Measurements from ENCODE around the gene PGS1.
"Not testable (repeated sequence)": the region's sequence is repeated elsewhere in the genome, so short reads cannot be mapped to it uniquely, and the experiment has no call there.

PGS1 gene

DNA sequence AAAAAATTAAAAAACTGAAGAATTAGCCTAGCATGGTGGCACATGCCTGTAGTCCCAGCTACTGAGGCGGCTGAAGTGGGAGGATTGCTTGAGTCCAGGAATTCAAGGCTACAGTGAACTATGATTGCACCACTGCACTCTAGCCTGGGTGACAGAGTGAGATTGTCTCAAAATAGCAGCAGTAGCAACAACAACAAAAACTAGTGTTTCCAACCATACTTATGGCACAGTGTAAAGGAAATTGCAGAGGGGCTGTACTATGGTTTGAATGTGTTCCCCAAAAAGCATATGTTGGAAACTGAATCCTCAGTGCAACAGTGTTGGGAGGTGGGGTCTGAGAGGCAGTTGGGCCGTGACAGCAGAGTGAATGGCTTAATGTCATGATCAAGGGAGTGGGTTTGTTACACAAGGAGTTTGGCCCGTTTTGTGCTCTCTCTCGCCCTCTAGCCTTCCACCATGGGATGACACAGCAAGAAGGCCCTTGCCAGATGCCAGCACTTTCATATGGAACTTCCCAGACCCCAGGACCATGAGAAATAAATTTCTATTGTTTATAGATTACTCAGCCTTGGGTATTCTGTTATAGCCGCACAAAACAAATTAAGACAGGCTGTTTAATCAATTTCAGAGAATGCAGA, 70.0 kb downstream of the PGS1 start:
- DNase-seq (ENCODE audit: low spot score) = no peak

DNA sequence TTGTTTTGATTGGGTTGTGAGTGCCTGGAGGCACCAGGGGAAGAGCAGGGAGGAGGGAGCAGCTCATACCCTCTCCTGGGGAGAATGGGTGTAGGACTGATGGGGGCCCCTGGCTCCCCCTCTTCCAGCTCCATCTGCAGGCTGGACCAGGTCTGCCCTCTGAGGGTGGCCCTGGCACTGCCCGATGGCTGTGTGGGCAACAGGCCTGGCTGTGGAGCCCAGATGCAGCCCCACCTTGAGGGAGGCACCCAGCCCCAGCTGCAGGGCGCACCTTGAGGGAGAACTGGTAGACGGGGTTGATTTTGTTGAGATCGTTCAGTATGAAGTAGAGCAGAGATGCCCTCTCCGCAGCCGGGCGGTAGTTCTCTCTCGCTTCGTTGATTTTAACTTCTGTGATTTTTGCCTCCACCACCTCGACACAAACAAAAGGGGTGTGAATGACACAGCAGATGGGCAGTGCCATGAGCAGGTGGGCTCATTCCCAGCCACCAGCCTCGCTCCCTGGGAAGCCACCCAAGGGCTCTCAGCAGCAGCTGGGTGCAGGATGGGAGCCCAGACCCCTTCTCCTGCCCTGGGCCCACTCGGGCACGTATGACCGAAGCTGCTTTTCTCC, 71.6 kb downstream of the PGS1 start:
- no peak for DNase-seq (ENCODE audit: low spot score)

DNA sequence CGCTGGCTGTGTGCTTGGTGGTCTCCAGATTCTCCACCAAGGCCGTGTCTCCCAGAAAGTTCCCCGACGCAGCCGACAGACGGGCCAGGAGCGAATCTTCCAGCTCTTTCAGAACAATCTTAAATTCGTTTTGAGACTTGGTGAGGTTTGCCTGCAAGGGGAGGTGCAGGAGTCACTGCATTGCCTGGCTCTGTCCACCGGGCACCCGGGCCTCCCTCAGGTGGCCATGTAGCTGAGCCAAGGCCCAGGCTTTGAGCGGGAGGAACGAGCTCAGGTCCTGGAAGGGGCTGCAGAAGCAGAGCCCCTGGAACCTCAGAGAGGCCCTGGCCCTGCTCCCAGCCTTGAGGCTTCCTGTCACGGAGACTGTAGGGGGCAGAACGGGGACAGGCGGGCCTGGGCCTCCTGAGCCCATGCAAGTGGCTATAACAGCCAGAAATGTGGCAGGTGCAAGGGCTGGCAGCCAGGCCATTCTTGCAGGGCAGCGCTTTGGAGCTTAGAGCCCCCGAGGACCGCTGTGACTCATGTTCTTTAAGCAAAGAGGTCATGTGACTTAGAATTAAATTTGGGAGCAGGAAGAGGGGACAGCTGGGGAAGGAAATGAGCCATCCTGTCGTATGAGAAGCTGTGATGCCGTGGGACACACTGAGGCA, 72.4 kb downstream of the PGS1 start:
- DNase-seq (ENCODE audit: low spot score) = no peak

DNA sequence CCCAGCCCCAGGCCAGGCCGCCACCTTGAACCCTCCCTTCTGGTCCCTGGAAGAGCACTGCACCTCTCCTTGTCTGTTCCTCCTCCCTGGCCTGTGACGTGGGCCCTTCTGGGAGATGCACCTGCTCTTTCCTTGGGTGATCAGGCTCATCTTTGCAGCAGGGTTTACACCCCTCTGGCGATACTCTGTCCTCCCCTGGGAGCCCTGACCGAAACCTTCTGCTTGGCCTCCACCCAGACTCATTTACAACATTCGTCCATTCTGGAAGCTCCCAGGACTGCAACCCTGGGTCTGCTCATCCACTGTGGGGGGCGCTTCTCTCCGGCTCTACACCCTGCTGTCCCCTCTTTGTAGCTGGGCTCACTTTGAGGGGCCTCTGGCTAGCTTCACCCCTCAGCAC, 73.3 kb downstream of the PGS1 start:
- no peak for DNase-seq (ENCODE audit: low spot score)

DNA sequence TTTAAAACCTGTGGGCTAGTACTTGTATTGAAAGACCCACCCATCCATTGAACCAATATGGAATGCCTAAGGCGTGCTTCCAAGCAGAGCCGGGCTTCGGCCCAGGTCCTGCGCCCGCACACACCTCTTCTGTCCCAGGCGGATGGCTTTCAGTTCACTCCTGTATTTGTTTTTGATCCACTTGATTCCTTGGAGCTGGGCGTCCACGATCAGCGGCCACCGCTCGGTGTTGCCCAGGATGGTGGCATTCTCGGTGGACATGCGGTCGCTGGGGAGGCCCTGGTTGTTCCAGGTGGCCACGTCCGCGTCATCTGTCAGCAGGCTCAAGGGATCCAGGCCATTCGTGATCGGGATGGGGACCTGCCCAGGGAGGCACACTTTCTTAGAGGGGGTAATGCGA, 75.9 kb downstream of the PGS1 start:
- no peak for DNase-seq (ENCODE audit: low spot score)

DNA sequence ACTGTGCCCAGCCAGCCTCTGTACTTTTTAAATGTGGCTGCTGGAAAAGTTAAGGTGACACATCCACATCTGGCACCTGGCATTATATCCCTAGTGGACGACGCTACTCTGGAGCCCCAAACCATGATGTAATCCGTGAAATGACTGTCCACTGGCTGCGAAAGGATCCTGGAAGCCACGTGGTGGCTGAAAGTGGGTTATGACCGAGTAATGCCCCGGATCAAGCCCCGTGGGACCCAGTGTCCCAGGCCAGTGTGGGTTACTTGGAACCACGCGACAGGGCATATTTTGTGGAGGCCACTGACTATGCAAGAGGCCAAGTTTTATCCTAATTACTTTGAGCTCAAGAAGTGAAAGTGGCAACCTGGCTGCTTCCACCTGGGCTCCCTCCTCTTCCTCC, 79.6 kb downstream of the PGS1 start:
- DNase-seq (ENCODE audit: low spot score) = peak; percentile 48

DNA sequence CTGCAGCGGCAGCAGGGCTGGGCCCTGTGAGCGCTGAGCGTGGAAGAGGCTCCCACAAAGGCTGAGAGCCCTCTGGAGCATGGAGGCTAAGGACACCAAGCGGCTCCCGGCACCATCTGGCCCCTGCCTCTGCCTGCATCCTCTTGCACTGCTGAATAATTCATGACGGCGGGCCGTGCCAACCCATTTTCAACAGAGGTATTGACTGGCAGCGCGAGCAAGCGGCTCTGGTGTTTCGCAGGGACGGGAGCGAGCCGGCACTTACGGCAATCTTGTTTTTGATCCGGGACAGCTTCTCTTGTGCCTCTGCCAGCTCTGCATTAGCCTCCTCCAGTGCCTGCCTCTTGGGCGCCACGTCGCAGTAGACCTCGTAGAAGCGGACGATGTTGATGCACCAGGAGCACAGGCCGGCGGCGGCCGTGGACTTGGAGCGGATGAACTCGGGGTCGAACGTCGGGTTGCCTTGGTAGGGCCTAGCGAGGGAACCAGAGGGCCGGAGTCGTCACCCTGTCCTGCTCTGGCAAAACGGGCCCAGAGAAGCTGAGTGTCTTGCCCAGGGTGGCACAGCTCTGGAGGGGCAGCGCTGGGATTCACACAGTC, 80.4 kb downstream of the PGS1 start:
- peak; percentile 97 for DNase-seq (ENCODE audit: low spot score)

DNA sequence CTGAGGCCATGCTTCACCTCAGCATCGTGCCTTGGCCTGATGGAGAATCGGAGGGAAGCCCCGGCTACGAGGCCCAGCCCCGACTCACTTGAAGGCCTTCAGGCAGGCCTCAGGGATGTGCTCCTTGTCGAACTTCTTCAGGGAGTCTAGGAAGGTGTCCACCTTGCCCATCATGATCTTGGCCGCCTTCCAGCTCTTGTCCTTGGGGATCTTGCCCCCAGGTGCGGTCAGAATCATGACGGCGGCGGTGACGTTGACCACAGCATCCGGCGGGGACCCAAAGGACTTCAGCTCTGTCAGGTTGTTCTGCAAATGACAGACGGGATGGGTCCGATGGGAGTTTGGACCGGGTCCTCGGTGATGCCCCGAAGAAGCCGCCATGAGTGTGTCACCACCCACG, 81.2 kb downstream of the PGS1 start:
- DNase-seq (ENCODE audit: low spot score) = no peak

DNA sequence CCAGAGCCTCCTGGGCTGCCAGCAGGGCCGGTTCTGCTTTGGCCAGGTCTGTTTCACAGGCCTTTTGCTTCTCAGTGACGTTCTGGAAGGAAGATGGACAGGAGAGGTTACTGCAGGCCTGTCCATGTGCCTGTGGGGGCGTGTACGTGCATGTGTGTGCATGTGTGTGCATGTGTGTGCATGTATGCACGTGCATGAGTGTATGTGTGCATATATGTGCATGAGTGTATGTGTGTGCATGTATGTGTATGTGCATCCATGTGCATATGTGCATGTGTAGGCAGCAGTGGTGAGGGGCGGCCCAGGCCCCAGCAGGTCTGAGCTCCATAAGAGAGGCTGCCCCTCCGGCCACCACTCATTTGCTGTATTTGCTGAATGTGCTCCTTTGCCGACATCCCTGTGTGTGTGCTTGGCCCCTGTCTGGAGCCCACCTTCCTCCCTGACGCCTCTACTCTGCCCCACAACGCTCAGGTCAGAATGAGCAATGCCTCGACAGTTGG, 81.8 kb downstream of the PGS1 start:
- no peak for DNase-seq (ENCODE audit: low spot score)

DNA sequence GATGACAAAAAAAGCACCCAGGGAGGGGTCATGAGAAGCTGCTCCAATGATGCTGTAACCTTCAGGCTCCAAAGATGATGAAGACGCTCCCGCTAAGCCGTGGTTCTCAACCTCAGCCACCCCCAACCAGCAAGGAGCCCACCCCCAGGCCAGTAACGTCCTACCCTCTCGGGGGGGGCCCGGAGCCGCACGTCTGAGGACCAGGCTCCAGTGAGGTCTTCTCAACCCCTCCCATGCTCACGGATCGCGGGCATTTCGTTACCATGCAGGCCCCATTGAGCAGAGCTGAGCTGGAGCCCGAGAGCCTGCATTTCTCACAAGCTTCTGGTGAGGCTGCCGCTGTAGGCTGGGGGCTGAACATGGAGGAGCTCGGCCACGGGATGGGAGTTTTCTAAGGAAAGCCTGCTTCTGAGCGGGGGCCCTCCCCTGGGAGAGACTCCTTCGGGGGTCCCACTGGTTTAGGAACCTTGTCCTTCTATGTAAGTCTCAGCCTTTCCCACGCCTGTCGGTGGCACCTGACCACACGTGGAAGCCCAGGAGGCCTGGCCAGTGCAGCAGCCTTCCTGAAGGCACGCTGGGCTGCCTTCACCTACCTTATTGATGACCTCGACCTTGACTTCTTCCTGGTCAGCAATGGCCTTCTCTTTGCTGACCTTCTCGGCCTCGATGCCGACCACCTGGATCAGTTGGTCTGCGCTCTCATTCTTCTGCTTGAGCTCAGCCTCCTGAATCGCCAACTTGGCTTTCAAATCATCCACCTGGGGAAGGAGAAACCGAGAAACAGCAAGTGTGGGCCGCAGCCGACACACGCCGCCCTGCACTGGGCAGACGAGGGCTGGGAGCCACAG, 82.7 kb downstream of the PGS1 start:
- DNase-seq (ENCODE audit: low spot score) = no peak

DNA sequence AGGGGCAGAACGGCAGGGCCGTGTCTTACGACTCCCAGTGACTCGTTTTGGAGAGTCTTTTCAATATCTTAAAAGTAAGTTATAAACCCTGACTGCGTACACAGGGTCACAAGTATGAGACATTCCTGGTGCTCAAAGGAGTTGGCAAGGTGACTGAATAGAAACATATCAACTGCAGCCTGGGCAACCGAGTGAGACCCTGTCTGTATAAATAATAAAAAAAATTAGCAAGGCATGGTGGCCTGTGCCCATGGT, 83.3 kb downstream of the PGS1 start:
- DNase-seq (ENCODE audit: low spot score) = no peak

DNA sequence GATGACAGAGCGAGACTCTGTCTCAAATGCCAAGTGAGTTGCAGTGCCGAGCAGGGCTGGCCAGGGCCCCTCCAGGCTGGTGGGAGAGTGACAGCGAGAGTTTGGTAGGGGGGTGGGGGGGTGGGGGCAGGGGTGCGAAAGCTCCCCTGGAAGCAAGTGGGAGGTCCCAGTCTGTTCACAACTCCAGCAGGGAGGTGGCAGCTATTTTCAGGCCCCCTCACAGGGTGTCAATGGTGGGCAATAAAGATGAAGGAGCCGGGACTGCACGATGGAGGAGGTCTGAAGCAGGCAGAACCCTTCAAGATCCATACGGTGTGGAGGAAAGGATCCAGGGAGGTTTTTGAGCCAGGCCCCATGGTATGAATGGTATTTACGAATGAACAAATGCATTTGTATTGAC, 83.7 kb downstream of the PGS1 start:
- DNase-seq (ENCODE audit: low spot score) = no peak

DNA sequence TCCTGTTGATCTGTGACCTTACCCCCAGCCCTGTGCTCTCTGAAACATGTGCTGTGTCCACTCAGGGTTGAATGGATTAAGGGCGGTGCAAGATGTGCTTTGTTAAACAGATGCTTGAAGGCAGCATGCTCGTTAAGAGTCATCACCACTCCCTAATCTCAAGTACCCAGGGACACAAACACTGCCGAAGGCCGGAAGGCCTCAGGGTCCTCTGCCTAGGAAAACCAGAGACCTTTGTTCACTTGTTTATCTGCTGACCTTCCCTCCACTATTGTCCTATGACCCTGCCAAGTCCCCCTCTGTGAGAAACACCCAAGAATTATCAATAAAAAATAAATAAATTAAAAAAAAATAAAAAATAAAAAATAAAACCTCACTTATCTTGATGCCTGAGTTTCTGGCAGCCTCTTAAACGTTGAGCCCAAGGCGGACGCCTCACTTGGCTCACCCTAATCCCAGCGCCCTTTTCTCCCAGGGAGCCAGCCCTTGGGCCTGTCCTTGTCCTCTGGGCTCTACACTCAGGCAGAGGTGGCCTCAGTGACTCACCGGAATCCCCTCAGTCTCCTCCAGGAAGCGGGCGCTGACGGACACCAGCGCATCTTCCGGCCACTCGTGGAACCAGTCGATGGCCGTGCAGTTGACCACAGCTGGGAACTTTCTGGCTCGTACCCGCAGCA, 87.8 kb downstream of the PGS1 start:
- not testable (repeated sequence) for DNase-seq (ENCODE audit: low spot score)

DNA sequence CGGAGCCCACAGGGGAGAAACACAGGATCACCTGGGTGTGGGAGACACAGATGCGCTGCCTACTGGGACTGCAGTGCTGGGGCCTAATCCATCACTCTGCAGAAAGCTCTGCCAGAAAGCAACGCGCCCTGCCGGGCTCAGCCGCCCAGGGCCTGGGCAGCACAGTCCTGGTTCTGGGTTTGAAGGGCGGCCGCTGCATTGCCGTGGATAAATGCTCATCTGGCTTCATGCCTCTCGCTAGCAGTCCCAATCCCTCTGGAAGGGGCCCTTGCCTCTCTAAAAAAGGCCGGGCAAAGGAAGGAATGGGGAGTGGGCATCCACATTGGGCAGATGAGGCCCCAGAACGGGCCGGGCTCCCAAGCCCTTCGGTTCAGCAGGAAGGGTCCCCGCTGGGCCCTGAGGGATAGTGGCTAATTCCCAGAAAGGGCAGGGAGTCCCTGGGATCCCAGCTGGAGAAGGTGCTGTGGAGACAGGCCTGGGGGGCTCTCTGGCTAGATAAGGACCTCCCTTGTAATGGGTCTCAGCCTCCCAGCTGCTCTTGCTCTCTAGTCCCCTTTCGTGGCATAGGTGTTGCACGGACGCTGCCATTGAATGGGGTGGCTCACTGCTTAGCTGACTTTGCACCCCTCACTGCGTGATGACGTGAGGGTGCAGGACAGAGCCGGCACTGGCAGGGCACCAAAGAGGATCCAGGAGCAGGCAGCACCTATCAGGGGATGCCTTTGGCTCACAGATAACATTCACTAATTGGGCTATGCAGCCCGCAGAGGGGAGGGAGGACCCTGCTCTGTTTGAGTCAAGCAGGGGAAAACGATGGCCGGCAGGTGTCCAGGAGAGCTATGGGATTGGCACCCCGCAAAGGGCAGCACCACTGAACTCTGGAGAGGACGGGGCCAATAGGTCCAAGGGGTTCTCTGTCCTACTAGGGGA, 88.6 kb downstream of the PGS1 start:
- DNase-seq (ENCODE audit: low spot score) = no peak

DNA sequence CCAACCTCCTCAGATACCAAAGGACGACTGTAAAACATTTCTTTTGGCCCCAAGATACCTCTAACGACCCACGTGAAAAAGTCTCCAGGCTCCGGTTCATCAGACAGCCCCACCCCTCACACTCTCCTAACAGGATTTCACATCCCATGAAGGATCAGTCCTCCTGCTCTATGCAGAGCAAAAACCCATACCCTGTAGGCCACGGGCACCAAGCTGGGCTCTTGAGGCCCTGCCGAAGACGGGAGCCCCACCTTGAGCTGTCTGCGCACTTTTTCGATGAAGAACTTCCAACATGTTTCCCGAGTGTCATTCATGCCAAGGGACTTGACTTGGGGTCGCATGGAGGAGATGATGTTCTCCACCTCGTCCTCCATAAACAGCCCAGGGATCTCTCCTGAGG, 89.9 kb downstream of the PGS1 start:
- no peak for DNase-seq (ENCODE audit: low spot score)

DNA sequence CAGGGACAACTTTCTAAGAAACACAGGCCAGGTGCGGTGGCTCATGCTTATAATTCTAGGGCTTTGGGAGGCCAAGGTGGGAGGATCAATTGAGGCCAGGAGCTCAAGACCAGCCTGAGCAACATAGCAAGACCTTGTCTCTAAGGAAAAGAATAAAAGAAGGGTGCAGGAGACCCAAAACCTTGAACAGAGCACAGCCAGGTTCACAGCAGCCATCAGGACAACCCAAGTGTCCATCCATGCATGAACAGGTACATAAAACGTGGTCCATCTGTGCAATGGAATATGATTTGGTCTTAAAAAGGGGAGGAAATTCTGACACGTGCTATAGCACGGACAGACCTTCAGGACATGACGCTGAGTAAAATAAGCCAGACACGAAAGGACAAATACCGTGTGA, 91.0 kb downstream of the PGS1 start:
- DNase-seq (ENCODE audit: low spot score) = no peak

DNA sequence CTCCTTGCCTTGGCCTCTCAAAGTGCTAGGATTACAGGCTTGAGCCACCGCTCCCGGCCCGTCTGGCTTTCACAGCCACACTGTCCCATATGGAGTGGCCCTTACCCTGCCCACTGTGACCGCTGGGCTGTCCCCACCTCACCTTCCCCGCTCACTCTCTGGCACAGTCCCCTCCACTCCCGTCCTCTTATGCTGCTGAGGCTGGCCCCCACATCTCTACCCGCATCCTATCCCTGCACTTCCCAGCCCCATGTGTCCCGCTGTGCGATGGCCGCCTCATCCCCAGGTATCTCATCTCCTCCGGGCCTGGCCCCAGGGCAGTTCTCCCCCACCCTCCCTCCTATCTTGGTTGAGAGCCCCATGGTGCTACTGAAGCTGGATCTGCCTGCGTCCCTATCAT, 93.2 kb downstream of the PGS1 start:
- no peak for DNase-seq (ENCODE audit: low spot score)

DNA sequence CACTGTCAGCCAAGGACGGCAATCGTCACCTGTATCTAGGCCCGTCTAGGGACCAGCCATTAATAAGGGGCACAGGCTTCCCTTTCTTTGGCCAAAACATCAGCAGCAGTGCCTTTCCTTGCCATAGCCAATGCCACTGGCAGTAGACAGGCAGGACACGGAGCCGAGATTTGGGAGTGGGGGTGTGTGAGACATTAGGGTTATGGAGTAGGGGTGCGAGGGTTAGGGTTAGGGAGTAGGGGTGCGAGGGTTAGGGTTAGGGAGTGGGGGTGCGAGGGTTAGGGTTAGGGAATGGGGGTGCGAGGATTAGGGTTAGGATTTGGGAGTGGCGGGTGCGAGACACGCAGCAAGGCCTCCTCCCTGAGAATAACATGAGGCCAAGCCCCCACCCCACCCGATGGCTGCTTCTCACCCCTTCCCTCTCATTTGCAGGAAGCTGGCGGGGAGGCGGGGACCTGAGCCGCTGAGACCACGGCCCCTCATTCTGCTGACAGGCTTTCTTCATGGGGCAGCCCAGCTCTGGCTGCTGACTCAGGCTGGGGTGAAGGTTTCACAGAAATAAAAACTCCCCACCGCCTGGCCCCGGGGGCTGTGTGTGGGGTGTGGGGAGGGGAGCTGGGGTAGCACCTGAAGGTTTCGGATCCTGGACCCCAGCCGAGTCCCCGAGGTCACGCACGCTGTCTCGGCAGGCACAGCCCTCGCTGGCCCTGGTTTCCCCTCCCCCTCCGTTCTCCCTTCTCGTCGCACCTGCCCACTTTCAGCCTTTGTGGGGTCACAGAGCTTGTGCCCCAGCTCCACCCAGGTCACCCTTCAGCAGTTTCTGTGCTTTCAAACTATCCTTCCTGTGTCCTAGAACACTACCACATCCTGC, 93.8 kb downstream of the PGS1 start:
- no peak for DNase-seq (ENCODE audit: low spot score)

DNA sequence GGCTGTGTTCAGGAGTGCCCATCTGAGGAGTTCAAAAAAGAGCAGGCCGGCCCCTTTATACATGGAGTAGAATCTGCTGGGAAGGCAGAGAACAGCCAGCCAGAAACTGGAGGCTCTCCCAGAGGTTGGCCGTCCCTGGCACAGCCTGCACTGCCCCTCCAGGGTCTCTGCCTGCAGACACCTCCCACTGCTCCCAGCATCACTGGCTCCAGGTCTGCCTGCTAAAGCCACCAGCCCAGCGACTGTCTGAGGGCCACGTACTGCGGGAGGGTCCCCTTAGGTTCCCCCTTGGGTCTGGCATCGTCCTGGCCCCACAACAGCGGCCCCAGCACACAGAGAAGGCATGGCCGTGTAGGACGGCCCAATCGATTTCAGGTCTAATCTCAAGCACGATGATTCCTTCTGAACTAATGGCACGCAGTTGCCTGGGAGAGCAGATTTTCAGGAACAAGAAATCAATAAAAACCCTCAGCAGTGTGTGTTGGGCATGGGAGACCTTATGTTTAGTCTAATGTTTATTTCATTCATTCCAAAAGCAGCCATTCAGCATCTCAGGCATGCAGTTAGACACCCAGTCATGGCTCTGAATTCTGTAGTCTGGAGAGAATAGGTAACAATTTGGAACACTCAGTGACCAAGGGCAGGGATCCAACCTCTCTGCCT, 95.6 kb downstream of the PGS1 start:
- DNase-seq (ENCODE audit: low spot score) = no peak

Measured in putamen (tissue), 1 donor.